Measurements from ENCODE around the gene SZRD1.
A peak's percentile ranks its signal among the peaks of the same experiment; 100 is the strongest.

SZRD1 gene

GRCh38 chr1:16367968-16368890 lies 1.2 kb downstream of the SZRD1 start:
- H2AFZ ChIP-seq (ENCODE audit: low read length): no peak overlapping the region
- peak; percentile 19 for DNase-seq
- H4K20me1 ChIP-seq (ENCODE audit: insufficient read depth, low read length): peaks cover 26% of the 10 kb centered on the region

GRCh38 chr1:16369821-16370220 lies 2.8 kb downstream of the SZRD1 start:
- H4K20me1 ChIP-seq (ENCODE audit: insufficient read depth, low read length): peaks cover 39% of the 10 kb centered on the region
- DNase-seq: no peak
- TF ChIP-seq CTCF (IDR thresholded peaks at IDR 0.05; ENCODE audit: low read length) (no peak), EZH2phosphoT487 (IDR thresholded peaks at IDR 0.05; ENCODE audit: low read length) (no peak), EZH2 (optimal IDR thresholded peaks at IDR 0.05; ENCODE audit: low read depth, low read length) (no peak)

More at GRCh38 chr1:16367968-16368890, 1.2 kb downstream of the SZRD1 start:
- no peak for TF ChIP-seq EZH2 (optimal IDR thresholded peaks at IDR 0.05; ENCODE audit: low read depth, low read length)
- TF ChIP-seq EZH2phosphoT487 (IDR thresholded peaks at IDR 0.05; ENCODE audit: low read length): no peak
- TF ChIP-seq CTCF (IDR thresholded peaks at IDR 0.05; ENCODE audit: low read length): no peak
- Histone ChIP-seq H3K4me2 (ENCODE audit: low read depth, low read length) (peak overlapping the region; percentile 85), H3K27ac (ENCODE audit: low read length) (peak overlapping the region; percentile 97), H3F3A (ENCODE audit: insufficient read depth, low read length) (peaks cover 12% of the 10 kb centered on the region), H3K4me1 (ENCODE audit: low read length) (peaks cover 6% of the 10 kb centered on the region; the same call in 1 of the 2 replicates), H3K9me3 (replicated peaks; ENCODE audit: insufficient read depth, low read length) (no peaks in the 10 kb centered on the region), H3K9ac (ENCODE audit: low read length) (peak overlapping the region; percentile 94), H3K36me3 (replicated peaks; ENCODE audit: insufficient read depth, low read length) (no peaks in the 10 kb centered on the region), H3K27me3 (replicated peaks; ENCODE audit: insufficient read depth, low read length) (no peaks in the 10 kb centered on the region), H3K9me2 (replicated peaks; ENCODE audit: insufficient read depth, low read length) (no peaks in the 10 kb centered on the region), H3K4me3 (ENCODE audit: low read length) (peak overlapping the region; percentile 96), H3K79me2 (ENCODE audit: low read length) (peaks cover 58% of the 10 kb centered on the region)

GRCh38 chr1:16371725-16372124 lies 4.7 kb downstream of the SZRD1 start:
- H2AFZ ChIP-seq (ENCODE audit: low read length): no peak overlapping the region
- DNase-seq: no peak
- H3K9me3 ChIP-seq (replicated peaks; ENCODE audit: insufficient read depth, low read length): no peaks in the 10 kb centered on the region
- peaks cover 93% of the 10 kb centered on the region for H3K79me2 ChIP-seq (ENCODE audit: low read length)
- peaks cover 55% of the 10 kb centered on the region for H4K20me1 ChIP-seq (ENCODE audit: insufficient read depth, low read length)
- H3K4me1 ChIP-seq (ENCODE audit: low read length): peaks cover 6% of the 10 kb centered on the region; the same call in 1 of the 2 replicates
- no peaks in the 10 kb centered on the region for H3K27me3 ChIP-seq (replicated peaks; ENCODE audit: insufficient read depth, low read length)
- H3K9ac ChIP-seq (ENCODE audit: low read length): no peak overlapping the region
- H3K9me2 ChIP-seq (replicated peaks; ENCODE audit: insufficient read depth, low read length): no peaks in the 10 kb centered on the region
- H3F3A ChIP-seq (ENCODE audit: insufficient read depth, low read length): peaks cover 12% of the 10 kb centered on the region
- H3K36me3 ChIP-seq (replicated peaks; ENCODE audit: insufficient read depth, low read length): no peaks in the 10 kb centered on the region
- H3K27ac ChIP-seq (ENCODE audit: low read length): no peak overlapping the region
- H3K4me2 ChIP-seq (ENCODE audit: low read depth, low read length): no peak overlapping the region
- no peak overlapping the region for H3K4me3 ChIP-seq (ENCODE audit: low read length)
- no peak for TF ChIP-seq CTCF (IDR thresholded peaks at IDR 0.05; ENCODE audit: low read length)
- no peak for TF ChIP-seq EZH2 (optimal IDR thresholded peaks at IDR 0.05; ENCODE audit: low read depth, low read length)
- TF ChIP-seq EZH2phosphoT487 (IDR thresholded peaks at IDR 0.05; ENCODE audit: low read length): no peak

More at GRCh38 chr1:16369821-16370220, 2.8 kb downstream of the SZRD1 start:
- H2AFZ ChIP-seq (ENCODE audit: low read length): no peak overlapping the region
- no peak overlapping the region for H3K9ac ChIP-seq (ENCODE audit: low read length)
- no peaks in the 10 kb centered on the region for H3K9me3 ChIP-seq (replicated peaks; ENCODE audit: insufficient read depth, low read length)
- peaks cover 6% of the 10 kb centered on the region; the same call in 1 of the 2 replicates for H3K4me1 ChIP-seq (ENCODE audit: low read length)
- peaks cover 12% of the 10 kb centered on the region for H3F3A ChIP-seq (ENCODE audit: insufficient read depth, low read length)
- H3K79me2 ChIP-seq (ENCODE audit: low read length): peaks cover 74% of the 10 kb centered on the region
- no peaks in the 10 kb centered on the region for H3K27me3 ChIP-seq (replicated peaks; ENCODE audit: insufficient read depth, low read length)
- no peaks in the 10 kb centered on the region for H3K36me3 ChIP-seq (replicated peaks; ENCODE audit: insufficient read depth, low read length)
- H3K27ac ChIP-seq (ENCODE audit: low read length): no peak overlapping the region
- H3K4me3 ChIP-seq (ENCODE audit: low read length): no peak overlapping the region
- H3K4me2 ChIP-seq (ENCODE audit: low read depth, low read length): no peak overlapping the region
- H3K9me2 ChIP-seq (replicated peaks; ENCODE audit: insufficient read depth, low read length): no peaks in the 10 kb centered on the region

All from MM.1S (cell line).